Measurements from ENCODE around the gene NHLRC4.

NHLRC4 gene

GRCh38 chr16:606656-607307 is 40.0 kb downstream of the NHLRC4 start:
- DNase-seq: no peak

- no peak for DNase-seq
These were observed 41.2 kb downstream of the NHLRC4 start for GRCh38 chr16:608019-608418.

GRCh38 chr16:609316-609715 is 42.5 kb downstream of the NHLRC4 start:
- no peak for DNase-seq

- DNase-seq: no peak
These were observed 43.2 kb downstream of the NHLRC4 start for GRCh38 chr16:609984-610383.

- DNase-seq: peak; percentile 68
These were observed 43.9 kb downstream of the NHLRC4 start for GRCh38 chr16:610513-611381.

GRCh38 chr16:615122-615521 is 48.3 kb downstream of the NHLRC4 start:
- DNase-seq: peak; percentile 49

GRCh38 chr16:616733-617586 is 50.2 kb downstream of the NHLRC4 start:
- no peak for DNase-seq

- DNase-seq: no peak
These were observed 51.0 kb downstream of the NHLRC4 start for GRCh38 chr16:617855-618254.
